Suprapubic skin (tissue), 4 donors: ENCODE results near the gene SCAF1. TPM values are rescaled to one million over a fixed set of nuclear protein-coding genes. Genes with fewer than 3 reads are reported as not detected.
A peak's percentile ranks its signal among the peaks of the same experiment; 100 is the strongest.

Experiments used
- DNase-seq, 2 donors: peaks; one replicate each; pipeline ENCODE4 v3.0.0-alpha.2; 2019; ENCODE audit warnings: low spot score in 2 of 2
- H3K27ac ChIP-seq: fragments of 200-600 bp; sonication (generic); one replicate; pipeline ENCODE4 v1.5.1; 2019
- H3K27me3 ChIP-seq: fragments of 200-600 bp; sonication (generic); one replicate; pipeline ENCODE4 v1.5.1; 2019
- H3K36me3 ChIP-seq: fragments of 200-600 bp; sonication (generic); one replicate; pipeline ENCODE4 v1.5.1; 2019
- H3K4me1 ChIP-seq: fragments of 200-600 bp; sonication (generic); one replicate; pipeline ENCODE4 v1.5.1; 2019
- H3K4me3 ChIP-seq: fragments of 200-600 bp; sonication (generic); one replicate; pipeline ENCODE4 v1.5.1; 2019; ENCODE audit warnings: mild to moderate bottlenecking
- H3K9me3 ChIP-seq: fragments of 200-600 bp; sonication (generic); one replicate; pipeline ENCODE4 v1.5.1; 2019
- CTCF ChIP-seq, 2 donors: fragments of 200-600 bp in 1 of 2; fragments of 450-650 bp in 1 of 2; sonication (generic) in 1 of 2; IDR thresholded peaks; one replicate each; pipeline ENCODE4 v1.5.1; 2016 to 2019; ENCODE audit warnings: antibody characterized with exemption in 2 of 2, mild to moderate bottlenecking in 1 of 2, moderate library complexity in 1 of 2
- EP300 ChIP-seq: sonication (generic); formaldehyde crosslinking; IDR thresholded peaks from one replicate; pipeline ENCODE4 v1.6.1; 2017; ENCODE audit warnings: antibody characterized with exemption
- POLR2A ChIP-seq, 2 donors: fragments of 450-650 bp; IDR thresholded peaks; one replicate each; pipeline ENCODE4 v1.6.1; 2017; ENCODE audit warnings: antibody characterized with exemption in 2 of 2, mild to moderate bottlenecking in 2 of 2, moderate library complexity in 2 of 2
- POLR2AphosphoS5 ChIP-seq, 3 donors: sonication (generic); formaldehyde crosslinking; IDR thresholded peaks; one replicate each; pipeline ENCODE4 v1.6.1; 2017; ENCODE audit warnings: antibody characterized with exemption in 3 of 3
- WGBS: methylation state at CpG from one replicate; pipeline ENCODE4 v1.1.5; 2018; 5-methylcytosine and 5-hydroxymethylcytosine counted together
- total RNA-seq, 4 donors: library from RNA; depleted of rRNA; stranded (reverse); fragments of >200 nt; gene quantifications; one replicate each; pipeline ENCODE4 v1.1.0, GENCODE V29; 2016

The SCAF1 gene
- total RNA-seq, 4 donors from 2014 or later = 22.1 to 36.9 (median 28.5) TPM

GRCh38 chr19:49665351-49666119 lies 23.5 kb downstream of the SCAF1 start, which contains the start of the genes BCL2L12 and IRF3:
BCL2L12 (plus strand) TSS chr19:49665933; CDS start chr19:49666693, 760 bp downstream.
IRF3 (minus strand) TSS chr19:49665857; CDS start chr19:49664838, 1,019 bp downstream.
- H3K4me1 ChIP-seq = peaks cover 29% of the 10 kb centered on the region
- 0% methylated on average over 35 of the region's 50 CpGs for WGBS
- peak within 1 kb of the TSS; percentile 76 for H3K4me3 ChIP-seq
- H3K9me3 ChIP-seq = no peaks in the 10 kb centered on the region
- H3K36me3 ChIP-seq = peaks cover 30% of the 10 kb centered on the region
- peak; percentile 99 to 100 for DNase-seq
- peak within 1 kb of the TSS; percentile 89 for H3K27ac ChIP-seq
- TF ChIP-seq EP300 (no peak), CTCF (IDR thresholded peaks at IDR 0.05) (no peak), POLR2AphosphoS5 (IDR thresholded peaks at IDR 0.05) (peak in 1 of 3 donors; percentile 79), POLR2A (IDR thresholded peaks at IDR 0.05) (no peak)
- H3K27me3 ChIP-seq = no peaks in the 10 kb centered on the region

DNA sequence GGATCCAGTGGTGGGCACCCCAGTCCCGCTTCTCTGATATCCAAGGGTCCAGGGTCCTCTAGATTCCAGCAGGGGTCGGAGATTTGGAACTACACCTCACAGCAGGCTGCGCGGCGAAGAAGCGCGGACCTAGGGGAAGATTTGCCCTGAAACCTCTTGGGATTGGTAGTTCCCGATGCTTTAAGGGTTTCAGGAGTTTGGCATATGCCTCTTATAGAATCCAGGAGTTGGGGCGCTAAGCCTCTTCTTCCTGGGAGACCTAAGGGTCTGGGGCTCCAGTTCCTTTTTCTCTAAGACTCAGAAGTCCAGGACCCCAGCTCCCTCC lies 24.1 kb downstream of the SCAF1 start:
- 0% methylated on average over 5 of the region's 9 CpGs for WGBS
- H3K9me3 ChIP-seq = no peaks in the 10 kb centered on the region
- peak overlapping the region; percentile 89 for H3K27ac ChIP-seq
- H3K4me3 ChIP-seq = peak overlapping the region; percentile 76
- H3K27me3 ChIP-seq = no peaks in the 10 kb centered on the region
- TF ChIP-seq CTCF (IDR thresholded peaks at IDR 0.05) = no peak
- TF ChIP-seq POLR2A (IDR thresholded peaks at IDR 0.05) = no peak
- no peak for TF ChIP-seq POLR2AphosphoS5 (IDR thresholded peaks at IDR 0.05)
- no peak for TF ChIP-seq EP300
- H3K36me3 ChIP-seq = peaks cover 26% of the 10 kb centered on the region
- DNase-seq = no peak
- H3K4me1 ChIP-seq = peaks cover 29% of the 10 kb centered on the region

- Histone ChIP-seq H3K4me3 (no peak overlapping the region), H3K27me3 (no peaks in the 10 kb centered on the region), H3K36me3 (peaks cover 12% of the 10 kb centered on the region), H3K4me1 (peaks cover 32% of the 10 kb centered on the region), H3K9me3 (no peaks in the 10 kb centered on the region), H3K27ac (no peak overlapping the region)
- no peak for DNase-seq
- WGBS = 100% methylated on average over 2 of the region's 2 CpGs
- TF ChIP-seq CTCF (IDR thresholded peaks at IDR 0.05) = no peak
- no peak for TF ChIP-seq POLR2AphosphoS5 (IDR thresholded peaks at IDR 0.05)
- no peak for TF ChIP-seq EP300
- TF ChIP-seq POLR2A (IDR thresholded peaks at IDR 0.05) = no peak
Observed at GRCh38 chr19:49667473-49667872, 25.5 kb downstream of the SCAF1 start.

GRCh38 chr19:49669516-49669915 lies 27.5 kb downstream of the SCAF1 start:
- Histone ChIP-seq H3K4me1 (peaks cover 17% of the 10 kb centered on the region), H3K36me3 (peaks cover 7% of the 10 kb centered on the region), H3K27me3 (no peaks in the 10 kb centered on the region), H3K4me3 (no peak overlapping the region), H3K9me3 (no peaks in the 10 kb centered on the region), H3K27ac (no peak overlapping the region)
- TF ChIP-seq POLR2A (IDR thresholded peaks at IDR 0.05) (no peak), EP300 (no peak), POLR2AphosphoS5 (IDR thresholded peaks at IDR 0.05) (no peak), CTCF (IDR thresholded peaks at IDR 0.05) (no peak)
- no peak for DNase-seq
- 96% methylated on average over 3 of the region's 3 CpGs for WGBS

DNA sequence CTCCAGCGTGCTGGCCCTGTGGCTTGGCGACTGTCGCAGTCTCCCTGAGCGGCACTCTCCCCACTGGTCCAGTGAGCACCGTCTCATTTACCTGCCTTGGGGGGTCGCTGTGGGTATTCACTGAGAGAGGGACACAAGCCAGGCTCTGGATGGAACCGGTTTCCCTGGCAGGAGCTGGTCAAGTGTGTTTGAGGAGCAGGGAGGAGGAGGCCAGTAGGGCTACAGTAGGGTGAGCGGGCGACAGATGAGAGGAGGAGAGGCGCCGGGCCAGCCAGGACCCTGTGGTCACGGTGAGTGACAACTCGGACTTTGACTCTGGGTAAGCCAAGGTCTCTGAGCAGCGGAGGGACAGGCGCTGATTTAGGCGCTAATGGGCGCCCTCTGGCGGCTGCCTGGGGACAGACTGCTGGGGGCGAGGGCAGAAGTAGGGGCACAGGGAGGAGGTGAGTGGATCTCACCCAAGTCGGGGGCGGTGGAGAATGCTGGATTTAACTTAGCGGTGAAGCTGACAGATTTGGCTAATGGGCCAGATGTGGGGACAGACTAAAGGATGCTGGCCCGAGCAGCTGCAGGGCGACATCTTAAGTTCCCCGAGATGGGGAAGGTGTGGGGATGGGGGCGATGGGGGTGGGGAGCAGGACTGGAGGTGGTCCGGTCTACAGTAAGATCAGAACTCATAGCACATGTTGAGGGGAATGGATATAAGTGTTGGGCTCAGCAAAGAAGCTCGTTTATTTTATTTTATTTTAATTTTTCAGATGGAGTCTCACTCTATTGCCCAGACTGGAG lies 30.3 kb downstream of the SCAF1 start:
- 32% methylated on average over 28 of the region's 28 CpGs for WGBS
- Histone ChIP-seq H3K4me3 (no peak overlapping the region), H3K4me1 (peaks cover 9% of the 10 kb centered on the region), H3K27ac (no peak overlapping the region), H3K9me3 (no peaks in the 10 kb centered on the region), H3K36me3 (peaks cover 7% of the 10 kb centered on the region), H3K27me3 (no peaks in the 10 kb centered on the region)
- DNase-seq = no peak
- TF ChIP-seq POLR2A (IDR thresholded peaks at IDR 0.05) (no peak), POLR2AphosphoS5 (IDR thresholded peaks at IDR 0.05) (no peak), CTCF (IDR thresholded peaks at IDR 0.05) (peak; percentile 50 to 91), EP300 (no peak)
